ENCODE measurements around the gene CERS6. TPM values are rescaled to one million over a fixed set of nuclear protein-coding genes. Genes with fewer than 3 reads are reported as not detected.

CERS6 gene
- polyA plus RNA-seq, 4 donors: 6.8 to 55.4 (median 21.9) TPM

Other genes starting within 250 kb of the CERS6 start
- 10 to 100 TPM; 19.0 to 68.7 (median 41.3) TPM for gene STK39, start 208.7 kb upstream of the CERS6 start, polyA plus RNA-seq